Measurements from ENCODE around the gene BANP. TPM values are rescaled to one million over a fixed set of nuclear protein-coding genes. Genes with fewer than 3 reads are reported as not detected.
"Not testable (repeated sequence)": the region's sequence is repeated elsewhere in the genome, so short reads cannot be mapped to it uniquely, and the experiment has no call there.

BANP gene
- total RNA-seq, 1 donor from 2014 or later: 12.6 TPM

DNA sequence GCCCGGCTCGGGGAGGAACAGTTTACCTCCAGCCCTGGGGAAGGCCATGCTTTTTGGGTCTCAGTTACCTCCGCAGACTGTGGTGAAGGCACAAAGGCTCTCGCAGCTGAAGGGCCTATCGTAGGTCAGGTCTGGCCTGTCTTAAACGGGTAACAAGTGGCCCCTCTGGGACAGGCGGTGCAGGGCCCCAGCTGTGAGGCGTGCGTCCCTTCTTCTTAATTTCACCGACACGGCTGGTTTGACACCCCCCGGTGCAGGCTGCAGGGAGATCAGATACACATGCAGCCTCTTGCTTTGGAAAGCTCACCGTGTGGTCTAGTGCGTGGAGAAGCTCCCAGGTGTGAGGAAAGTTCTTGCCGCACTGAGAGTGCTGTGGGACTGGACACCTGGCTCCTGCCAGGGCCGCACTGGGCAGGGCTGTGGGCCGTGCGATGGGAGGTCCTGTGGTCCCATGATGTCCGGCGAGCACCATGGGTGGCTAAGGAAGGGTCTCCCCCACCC, 162.4 kb downstream of the BANP start:
- no peak for ATAC-seq (ENCODE audit: poor library complexity)
- intact Hi-C loops (cut with DNase I): no loop called here
- DNase-seq: no peak

GRCh38 chr16:88114541-88115228, 163.5 kb downstream of the BANP start:
- ATAC-seq (ENCODE audit: poor library complexity); DNase-seq: not testable (repeated sequence)

GRCh38 chr16:88116121-88116520, 164.9 kb downstream of the BANP start:
- ATAC-seq (ENCODE audit: poor library complexity) (no peak), DNase-seq (no peak)
- intact Hi-C loops (cut with DNase I): no loop called here

More at GRCh38 chr16:88114541-88115228, 163.5 kb downstream of the BANP start:
- intact Hi-C loops (cut with DNase I): not testable (repeated sequence)

DNA sequence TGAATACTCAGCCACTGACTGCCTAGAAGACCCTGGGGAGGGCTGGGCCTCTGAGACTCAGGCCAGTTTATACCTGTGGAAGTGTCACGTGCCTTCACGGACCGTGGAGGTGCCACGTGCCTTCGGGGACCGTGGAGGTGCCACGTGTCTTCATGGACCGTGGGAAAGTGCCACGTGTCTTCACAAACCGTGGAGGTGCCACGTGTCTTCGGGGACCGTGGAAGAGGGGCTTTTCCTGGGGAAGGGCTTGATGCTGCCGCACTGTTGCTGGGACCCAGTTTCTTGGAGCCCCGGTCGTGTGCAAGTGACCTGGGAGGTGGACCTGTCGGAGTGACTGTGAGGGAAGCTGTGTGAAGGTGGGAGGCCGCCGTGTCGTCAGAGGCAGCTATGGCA, 166.2 kb downstream of the BANP start:
- intact Hi-C loops (cut with DNase I): no loop called here
- DNase-seq: no peak

DNA sequence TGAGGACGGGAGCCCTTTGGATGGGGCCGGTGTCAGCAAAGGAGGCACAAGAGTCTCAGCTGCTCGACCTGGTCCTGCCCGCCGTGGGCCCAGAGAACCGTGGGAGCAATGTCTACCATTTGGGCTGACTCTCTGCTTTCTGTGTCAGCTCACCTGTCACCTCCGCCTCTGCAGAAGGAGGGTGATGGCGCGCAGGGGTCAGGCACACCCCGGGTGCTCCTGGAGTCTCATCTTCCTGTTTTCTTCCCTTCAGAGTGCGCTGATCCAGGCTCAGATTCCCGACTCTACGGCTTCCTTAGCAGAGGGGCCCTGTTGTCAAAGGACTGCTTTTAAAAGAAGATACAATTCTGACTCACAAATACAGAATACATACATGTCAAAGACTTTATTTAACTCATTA, 167.1 kb downstream of the BANP start:
- ATAC-seq (ENCODE audit: poor library complexity): no peak
- intact Hi-C loops (cut with DNase I): no loop called here
- DNase-seq: no peak

More for the DNA sequence above, 166.2 kb downstream of the BANP start:
- ATAC-seq (ENCODE audit: poor library complexity): no peak

DNA sequence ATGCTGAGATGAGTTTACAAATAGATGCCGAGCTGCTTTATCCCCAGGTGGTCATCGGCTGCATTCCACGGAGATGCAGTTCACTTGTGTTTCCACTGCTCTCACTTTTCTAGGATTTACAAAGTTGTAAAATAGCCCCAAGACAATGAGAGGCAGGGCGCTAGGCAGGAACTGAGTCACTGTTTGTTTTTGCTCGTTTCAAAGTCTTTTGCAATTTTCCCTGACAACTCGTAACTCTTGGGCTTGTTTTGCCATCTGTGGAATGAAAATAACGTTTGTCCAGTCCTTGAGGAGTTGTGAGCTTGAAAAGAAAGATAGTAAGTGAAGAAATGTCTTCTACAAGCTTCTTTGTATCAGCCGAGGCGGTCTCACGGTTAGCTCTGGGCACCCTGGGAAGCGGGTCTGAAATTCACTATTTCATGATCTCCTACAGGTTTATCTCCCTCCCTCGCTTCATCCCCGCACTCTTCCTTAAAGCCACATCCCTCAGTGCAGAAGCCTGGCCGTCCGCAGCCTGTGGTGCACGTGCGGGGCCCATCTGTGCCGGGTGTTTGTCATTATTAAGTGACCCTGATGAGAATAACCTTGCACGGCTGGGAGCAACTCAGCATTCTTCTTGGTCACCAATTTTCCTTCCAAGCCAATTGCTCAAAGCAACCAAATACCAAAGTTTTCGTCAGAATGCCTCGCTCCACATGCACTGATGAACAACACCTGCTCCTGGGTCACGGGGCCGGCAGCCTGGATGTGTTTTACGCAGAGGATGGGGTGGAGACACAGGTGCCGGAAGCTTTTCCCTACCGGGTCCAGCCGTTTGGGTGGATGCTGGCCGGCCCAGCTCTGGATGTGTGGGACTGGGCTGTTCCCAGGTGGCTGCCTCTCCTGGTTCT, 167.9 kb downstream of the BANP start:
- ATAC-seq (ENCODE audit: poor library complexity): peak; percentile 63
- DNase-seq; intact Hi-C loops (cut with DNase I): not testable (repeated sequence)

- ATAC-seq (ENCODE audit: poor library complexity): peak; percentile 47
- intact Hi-C loops (cut with DNase I); DNase-seq: not testable (repeated sequence)
These were observed 168.9 kb downstream of the BANP start for GRCh38 chr16:88119881-88120751.

DNA sequence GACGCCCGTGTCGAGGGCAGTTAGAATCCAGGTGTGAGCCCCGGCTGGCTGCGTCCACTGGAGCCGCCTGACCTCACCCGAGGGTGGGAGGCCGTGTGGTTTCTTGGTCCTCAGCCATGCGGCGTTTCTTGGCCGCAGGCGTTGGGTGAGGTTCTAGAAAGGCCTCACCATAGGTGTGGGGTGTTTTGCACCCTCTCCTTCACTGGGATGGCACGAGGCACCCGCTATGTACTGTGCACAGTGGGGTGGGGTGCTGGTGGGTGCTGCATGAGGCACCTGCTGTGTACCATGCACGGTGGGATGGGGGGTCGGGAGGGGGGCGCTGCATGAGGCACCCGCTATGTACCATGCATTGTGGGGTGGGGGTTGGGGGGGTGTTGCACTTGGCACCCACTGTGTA, 169.6 kb downstream of the BANP start:
- intact Hi-C loops (cut with DNase I): no loop called here
- ATAC-seq (ENCODE audit: poor library complexity) (no peak), DNase-seq (no peak)

GRCh38 chr16:88121391-88121790, 170.2 kb downstream of the BANP start:
- DNase-seq; ATAC-seq (ENCODE audit: poor library complexity); intact Hi-C loops (cut with DNase I): not testable (repeated sequence)

DNA sequence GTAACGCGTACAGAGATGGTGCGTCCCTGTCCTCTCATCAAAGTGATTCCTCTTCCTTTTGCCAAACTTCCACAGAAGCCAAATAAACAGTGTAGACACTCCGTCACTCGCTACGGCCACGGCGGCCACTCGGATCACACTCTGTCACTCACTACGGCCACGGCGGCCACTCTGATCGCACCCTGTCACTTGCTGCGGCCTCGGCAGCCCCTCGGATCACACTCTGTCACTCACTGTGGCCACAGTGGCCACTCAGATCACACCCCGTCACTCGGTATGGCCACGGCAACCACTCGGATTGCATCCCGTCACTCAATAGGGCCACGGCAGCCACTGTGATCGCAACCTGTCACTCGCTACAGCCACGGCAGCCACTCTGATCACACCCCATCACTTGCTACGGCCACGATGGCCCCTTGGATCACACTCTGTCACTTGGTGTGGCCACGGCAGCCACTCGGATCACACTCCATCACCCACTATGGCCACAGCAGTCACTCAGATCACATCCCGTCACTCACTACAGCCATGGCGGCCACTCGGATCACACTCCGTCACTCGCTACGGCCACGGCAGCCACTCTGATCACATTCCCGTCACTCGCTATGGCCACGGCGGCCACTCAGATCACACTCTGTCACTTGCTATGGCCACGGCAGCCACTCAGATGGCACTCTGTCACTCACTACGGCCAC, 170.8 kb downstream of the BANP start:
- intact Hi-C loops (cut with DNase I): no loop called here
- peak; percentile 22 for DNase-seq
- no peak for ATAC-seq (ENCODE audit: poor library complexity)

Other genes with a start within 250 kb of the BANP start
- 8.7 TPM for gene KLHDC4, start 185.4 kb upstream of the BANP start, total RNA-seq
- gene SLC7A5, start 81.9 kb upstream of the BANP start, total RNA-seq: 3.9 TPM
- not detected for gene CA5A, start 14.9 kb upstream of the BANP start, total RNA-seq

Data from Right ventricle myocardium superior (tissue), 1 donor.